Neural progenitor cell (in vitro differentiated cells): ENCODE results near the gene PLXNB1.

Experiments used
- CTCF ChIP-seq: fragments of 200-600 bp; sonication (generic); IDR thresholded peaks from 2 replicates; pipeline ENCODE4 v1.5.1; 2017; ENCODE audit warnings: antibody characterized with exemption, mild to moderate bottlenecking
- EZH2phosphoT487 ChIP-seq: fragments of 200-600 bp; sonication (generic); IDR thresholded peaks from 2 replicates; pipeline ENCODE4 v1.6.1; 2017; ENCODE audit warnings: antibody characterized with exemption

DNA sequence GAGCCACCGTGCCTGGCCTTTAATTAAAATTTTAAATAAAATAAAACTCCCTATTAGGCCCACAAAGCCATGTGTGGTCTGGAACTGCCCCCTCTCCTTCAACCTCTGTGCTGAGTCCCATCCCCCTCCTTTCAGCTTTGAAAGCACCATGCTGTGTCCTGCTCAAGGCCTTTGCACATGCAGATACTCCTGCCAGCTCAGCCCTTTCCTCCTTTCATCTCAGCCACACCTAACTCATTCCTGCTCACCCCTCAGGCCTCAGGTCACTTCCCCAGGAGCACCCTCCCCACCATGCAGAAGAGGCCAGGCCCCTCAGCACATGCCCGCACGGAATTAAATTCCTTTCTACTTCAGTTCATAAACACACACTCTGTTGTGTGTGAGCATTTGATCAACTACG is 44.7 kb upstream of the PLXNB1 start:
- no peak for TF ChIP-seq CTCF
- no peak for TF ChIP-seq EZH2phosphoT487
